ENCODE measurements around the gene KLF9. TPM values are rescaled to one million over a fixed set of nuclear protein-coding genes. Genes with fewer than 3 reads are reported as not detected.

KLF9 gene
- total and polyA plus RNA-seq, 9 of the 15 experiments (the other 6 are each of a cell fraction or from before 2014, with no cell fraction given): 3.3 to 11.9 (median 6.9) TPM

DNA sequence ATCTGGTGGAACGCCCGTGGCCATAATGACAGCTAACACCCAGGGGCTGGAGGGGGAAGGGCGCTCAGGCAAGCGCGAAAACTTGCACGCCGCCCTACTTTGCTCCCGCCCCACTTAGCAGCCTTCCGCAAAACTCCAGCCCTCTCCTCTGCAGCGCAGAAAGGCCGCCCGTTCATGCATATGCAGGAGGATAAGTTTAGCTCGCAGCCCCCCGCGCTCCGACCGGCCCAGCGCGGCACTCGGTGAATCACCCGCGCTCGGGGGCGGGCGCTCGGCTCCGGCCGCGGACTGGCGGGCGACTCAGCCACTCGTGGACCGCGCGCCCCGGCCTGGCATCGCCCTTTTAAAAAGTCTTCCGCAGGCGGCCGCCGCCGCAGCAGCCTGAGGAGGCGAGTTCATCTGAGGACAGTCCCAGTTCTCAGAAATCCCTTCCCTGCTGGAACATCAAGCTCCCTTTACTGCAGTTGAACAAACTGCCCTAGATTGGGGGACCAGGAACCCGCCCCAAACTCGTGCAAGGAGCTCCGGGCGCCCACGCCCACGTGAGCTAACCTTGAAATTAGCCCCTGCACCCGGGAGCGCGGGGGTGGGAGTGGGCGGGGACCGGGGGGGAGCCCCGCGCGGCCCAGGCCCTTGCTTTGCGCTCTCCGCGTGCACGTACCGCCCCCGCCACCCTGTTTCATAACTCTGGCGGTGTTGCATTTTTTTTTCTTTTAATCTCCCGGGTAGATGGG is 4.5 kb upstream of the KLF9 start (continued):
- TF ChIP-seq EP300 (IDR thresholded peaks at IDR 0.05; ENCODE audit: low read length) (peak; percentile 21), PTRF (tag; IDR thresholded peaks at IDR 0.05) (no peak), ZFP36 (IDR thresholded peaks at IDR 0.05; ENCODE audit: low read depth, low read length, partially characterized antibody) (no peak), DPF2 (IDR thresholded peaks at IDR 0.05) (peak; percentile 10; the same call in 1 of the 2 replicates), RHOXF2B (CRISPR knock-in tag; conservative IDR thresholded peaks at IDR 0.05) (no peak), ZNF316 (IDR thresholded peaks at IDR 0.05) (no peak), FOS (IDR thresholded peaks at IDR 0.05; ENCODE audit: extremely low read depth, insufficient read length) (no peak), MAX (CRISPR knock-in tag; IDR thresholded peaks at IDR 0.05) (peak; percentile 82), ZNF24 (IDR thresholded peaks at IDR 0.05) (no peak), ADNP (tag; IDR thresholded peaks at IDR 0.05) (no peak), ZNF644 (tag; IDR thresholded peaks at IDR 0.05; ENCODE audit: low read depth) (no peak), IRF2 (CRISPR knock-in tag; IDR thresholded peaks at IDR 0.05) (no peak), ZNF143 (CRISPR knock-in tag; IDR thresholded peaks at IDR 0.05) (no peak), ZKSCAN8 (CRISPR knock-in tag; IDR thresholded peaks at IDR 0.05) (no peak), ZNF518B (CRISPR knock-in tag; IDR thresholded peaks at IDR 0.05) (no peak), POU5F1 (IDR thresholded peaks at IDR 0.05; ENCODE audit: borderline replicate concordance, low read depth, low read length, partially characterized antibody) (no peak), KLF6 (CRISPR knock-in tag; IDR thresholded peaks at IDR 0.05; ENCODE audit: borderline replicate concordance) (no peak), ZBTB8A (IDR thresholded peaks at IDR 0.05; ENCODE audit: partially characterized antibody) (no peak), BCLAF1 (IDR thresholded peaks at IDR 0.05; ENCODE audit: borderline replicate concordance in 1 of 2, control insufficient read depth in 1 of 2, low read depth in 2 of 2, low read length in 1 of 2) (no peak)
- TF ChIP-seq, protein P1, sequence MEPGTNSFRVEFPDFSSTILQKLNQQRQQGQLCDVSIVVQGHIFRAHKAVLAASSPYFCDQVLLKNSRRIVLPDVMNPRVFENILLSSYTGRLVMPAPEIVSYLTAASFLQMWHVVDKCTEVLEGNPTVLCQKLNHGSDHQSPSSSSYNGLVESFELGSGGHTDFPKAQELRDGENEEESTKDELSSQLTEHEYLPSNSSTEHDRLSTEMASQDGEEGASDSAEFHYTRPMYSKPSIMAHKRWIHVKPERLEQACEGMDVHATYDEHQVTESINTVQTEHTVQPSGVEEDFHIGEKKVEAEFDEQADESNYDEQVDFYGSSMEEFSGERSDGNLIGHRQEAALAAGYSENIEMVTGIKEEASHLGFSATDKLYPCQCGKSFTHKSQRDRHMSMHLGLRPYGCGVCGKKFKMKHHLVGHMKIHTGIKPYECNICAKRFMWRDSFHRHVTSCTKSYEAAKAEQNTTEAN (CRISPR knock-in tag; IDR thresholded peaks at IDR 0.05): no peak
